Amygdala (tissue), 56 donors: Measurements from ENCODE around the gene CATSPER2.
"Not testable (repeated sequence)": the region's sequence is repeated elsewhere in the genome, so short reads cannot be mapped to it uniquely, and the experiment has no call there.

ENCODE experiments used
- DNase-seq, 56 donors: peaks; one replicate each; lab custom pipeline; 2025; lab: John Stamatoyannopoulos, UW

CATSPER2 gene

GRCh38 chr15:43648649-43649429, at the start of gene CATSPER2:
Gene CATSPER2, minus strand, starts transcription at chr15:43648844. Its CDS starts 783 bp downstream, at chr15:43648061.
- no peak for DNase-seq

DNA sequence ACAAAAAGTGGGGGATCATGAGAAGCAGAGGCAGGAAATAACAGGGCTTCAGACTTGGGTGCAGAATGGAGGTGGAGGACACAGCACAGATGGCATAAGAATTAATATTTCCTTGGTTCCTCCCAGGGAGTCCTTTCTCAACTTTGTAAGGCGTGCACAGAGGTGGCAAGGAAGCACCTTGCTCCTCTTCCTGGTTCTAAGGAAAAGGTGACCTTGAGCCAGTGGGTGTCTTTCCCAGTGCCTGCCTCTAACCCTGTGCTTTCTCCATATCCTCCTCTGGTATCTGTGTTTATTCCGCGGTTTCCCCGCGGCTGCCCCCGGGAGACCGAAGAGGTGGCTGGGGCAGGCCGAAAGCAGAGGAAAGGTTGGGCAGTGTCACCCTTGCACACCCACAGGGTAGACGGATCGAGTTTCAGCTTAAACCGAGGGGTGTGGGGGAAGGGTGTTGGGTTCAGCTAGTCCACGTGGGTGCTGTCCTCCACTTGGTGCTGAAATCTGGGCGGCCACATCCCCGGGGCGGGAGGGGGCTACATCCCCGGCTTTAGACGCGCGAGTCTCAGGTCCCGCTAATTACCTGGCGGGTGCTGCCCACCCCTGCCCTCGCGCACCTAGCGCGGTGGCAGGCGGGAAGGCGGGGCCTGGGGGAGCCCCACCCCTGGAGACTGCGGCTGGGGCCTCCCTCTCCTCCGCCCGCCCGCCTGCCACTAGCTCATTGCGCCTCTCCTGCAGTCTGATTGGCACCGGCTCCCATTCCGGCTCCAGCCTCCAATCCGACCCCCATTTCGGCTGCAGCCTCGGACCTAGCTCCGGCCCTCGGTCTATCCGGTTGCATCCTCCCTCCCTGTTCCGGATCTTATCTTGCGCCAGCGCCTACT, 44.7 kb upstream of the CATSPER2 start, which contains the start of gene CKMT1A:
TSS of gene CKMT1A (plus strand) at position 712 of the 875 bp plus-strand sequence. CDS start 192 bp downstream, outside the sequence.
- DNase-seq, result not testable (repeated sequence)

DNA sequence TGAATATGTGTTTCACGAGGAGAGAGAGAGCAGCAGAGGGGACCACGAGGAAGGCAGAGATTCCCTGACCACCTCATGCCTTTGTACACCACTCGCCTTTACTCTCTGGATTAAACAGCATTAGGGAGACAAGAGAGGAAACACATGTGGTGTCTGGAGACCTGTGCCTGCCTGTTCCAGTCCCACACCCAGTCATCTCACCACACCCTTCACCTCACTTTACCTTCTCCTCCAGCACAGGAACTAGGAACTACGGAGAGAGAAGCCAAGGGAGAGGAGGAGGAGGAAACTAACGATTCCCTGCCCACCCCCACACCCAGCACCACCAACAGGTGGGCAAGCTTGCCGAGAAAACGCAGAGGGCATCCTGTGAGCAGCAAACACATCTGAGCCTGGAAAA, 44.0 kb upstream of the CATSPER2 start:
- not testable (repeated sequence) for DNase-seq

DNA sequence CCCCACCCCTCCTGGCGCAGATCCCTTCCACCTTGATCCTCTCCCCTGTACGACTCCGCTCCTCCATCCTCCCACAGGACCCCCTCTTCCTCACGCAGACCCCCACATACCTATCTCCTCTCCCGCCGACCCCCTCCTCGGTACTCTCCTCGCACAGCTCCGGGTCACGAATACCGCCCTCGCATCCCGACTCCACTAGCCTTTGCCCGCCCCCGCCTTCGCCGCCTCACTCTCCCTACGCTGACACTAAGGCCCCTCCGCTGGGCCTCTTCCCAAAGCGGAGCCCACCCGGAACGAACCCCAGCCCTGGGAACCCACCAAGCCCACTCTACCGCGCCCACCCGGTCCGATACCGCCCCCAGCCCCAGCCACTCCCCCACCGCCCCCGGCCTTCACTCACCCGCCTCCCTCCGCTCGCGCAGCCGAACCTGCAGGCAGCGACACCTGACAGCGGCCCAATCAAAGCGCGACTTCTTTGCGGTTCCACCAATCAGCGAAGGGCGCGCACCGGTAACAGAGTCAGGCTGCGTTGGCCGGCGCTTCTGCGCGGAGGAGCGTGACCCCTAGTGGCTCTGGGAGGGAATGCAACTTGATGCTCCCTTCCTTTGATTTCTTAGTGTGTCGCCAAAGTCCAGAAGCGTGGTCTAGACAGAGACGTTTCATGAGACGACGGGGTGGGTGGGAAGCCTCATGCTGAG, 41.1 kb upstream of the CATSPER2 start:
- DNase-seq, result not testable (repeated sequence)

- DNase-seq, result not testable (repeated sequence)
Observed at GRCh38 chr15:43674175-43674574, 25.5 kb upstream of the CATSPER2 start.

DNA sequence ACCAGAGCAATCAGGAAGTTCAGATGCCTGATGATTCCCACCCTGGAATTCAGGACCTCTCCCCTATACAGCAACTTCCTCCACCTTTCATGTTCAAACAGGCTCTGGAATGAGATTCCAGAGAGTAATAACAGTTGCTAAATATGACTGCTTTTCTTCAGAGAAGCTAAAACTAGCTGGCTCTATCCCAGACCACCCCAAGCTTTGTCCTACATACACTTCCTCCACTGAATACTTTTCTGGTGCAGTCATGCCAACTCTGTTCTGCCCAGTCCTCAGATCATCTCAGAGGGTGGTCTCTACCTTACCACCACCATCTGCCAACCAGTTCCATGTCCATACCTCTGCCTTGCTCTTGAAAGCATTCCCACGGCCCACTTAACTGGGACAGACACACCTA, 17.5 kb upstream of the CATSPER2 start:
- not testable (repeated sequence) for DNase-seq

GRCh38 chr15:43663333-43663732, 14.7 kb upstream of the CATSPER2 start:
- not testable (repeated sequence) for DNase-seq

DNA sequence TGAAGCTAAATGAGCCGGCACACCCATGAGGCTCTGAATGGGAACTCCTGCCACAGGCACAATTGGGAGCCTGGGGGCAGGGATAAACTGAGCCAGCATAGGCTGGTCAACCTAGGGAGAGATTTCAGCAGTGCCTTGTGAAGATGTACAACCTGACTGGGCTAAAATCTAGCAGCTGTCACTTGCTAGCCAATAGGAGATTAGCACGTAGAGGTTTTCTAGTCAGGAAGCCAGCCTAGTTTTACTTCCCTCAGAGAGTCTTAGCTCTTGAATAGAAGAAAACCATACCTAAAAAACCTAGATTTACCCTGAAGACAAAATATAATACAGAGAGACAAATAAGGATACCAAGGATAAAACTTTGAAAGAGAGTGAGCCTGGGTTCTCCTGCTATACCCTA, 13.6 kb upstream of the CATSPER2 start:
- DNase-seq, result not testable (repeated sequence)

DNA sequence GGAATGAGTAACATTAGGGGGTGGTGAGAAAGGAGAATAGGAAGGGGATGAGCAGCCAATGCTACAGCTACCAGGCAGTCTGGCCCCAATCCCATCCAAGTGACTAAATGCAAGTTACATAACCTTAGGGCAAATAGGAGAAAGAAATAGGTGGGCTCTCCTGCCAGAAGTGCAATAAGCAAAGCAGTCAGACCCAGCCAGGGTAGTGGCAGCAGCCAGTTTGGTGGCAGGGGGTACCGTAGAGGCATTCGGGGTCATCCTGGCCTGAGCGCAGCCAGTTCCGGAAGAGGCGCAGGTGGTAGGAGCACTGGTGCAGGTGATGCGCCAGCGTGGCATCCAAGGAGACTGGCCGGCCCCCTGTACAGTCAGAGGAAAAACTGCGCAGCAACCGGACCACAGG, 11.1 kb upstream of the CATSPER2 start:
- not testable (repeated sequence) for DNase-seq

DNA sequence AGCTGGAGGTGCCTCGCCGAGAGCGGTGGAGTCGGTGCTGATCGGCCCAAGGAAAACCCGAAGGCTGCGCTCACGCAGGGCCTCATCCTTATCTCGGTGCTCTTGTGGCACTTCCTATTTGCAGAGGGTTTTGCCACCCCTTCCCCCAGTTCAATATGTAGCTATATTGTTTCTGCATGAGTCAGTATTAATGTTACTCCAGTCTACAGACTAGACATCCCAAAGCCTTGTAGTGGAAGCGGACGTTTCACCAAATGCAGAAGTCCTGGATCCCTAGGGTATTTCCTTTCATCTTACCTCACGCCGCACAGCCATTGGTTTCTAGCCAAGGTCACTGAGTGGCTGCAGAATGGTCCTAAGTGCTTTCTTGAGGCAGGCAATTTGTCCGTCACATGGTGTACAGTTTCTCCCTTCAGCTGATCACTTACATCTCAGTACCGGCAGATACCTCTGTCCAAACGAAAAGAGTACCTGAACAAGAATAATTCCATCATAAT, 834 bp upstream of the CATSPER2 start:
- DNase-seq, result not testable (repeated sequence)

- DNase-seq, result not testable (repeated sequence)
Observed at GRCh38 chr15:43638464-43639204, 10.0 kb downstream of the CATSPER2 start.

DNA sequence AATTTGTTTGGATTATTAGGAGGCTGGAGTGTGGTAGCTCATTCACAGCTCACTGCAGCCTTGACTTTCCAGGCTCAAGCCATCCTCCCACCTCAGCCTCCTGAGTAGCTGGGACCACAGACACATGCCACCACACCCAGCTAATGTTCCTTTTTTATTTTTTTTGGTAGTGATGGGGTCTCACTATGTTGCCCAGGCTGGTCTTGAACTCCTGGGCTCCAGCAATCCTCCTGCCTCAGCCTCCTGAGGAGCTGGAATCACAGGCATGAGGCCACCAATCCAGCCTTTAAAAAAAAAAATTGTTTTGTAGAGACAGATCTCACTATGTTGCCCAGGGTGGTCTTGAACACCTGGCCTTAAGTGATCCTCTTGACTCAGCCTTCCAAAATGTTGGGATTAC, 21.7 kb downstream of the CATSPER2 start:
- not testable (repeated sequence) for DNase-seq

GRCh38 chr15:43625106-43625505, 23.5 kb downstream of the CATSPER2 start:
- DNase-seq, result no peak

- DNase-seq, result not testable (repeated sequence)
Observed at GRCh38 chr15:43622068-43622799, 26.4 kb downstream of the CATSPER2 start.

DNA sequence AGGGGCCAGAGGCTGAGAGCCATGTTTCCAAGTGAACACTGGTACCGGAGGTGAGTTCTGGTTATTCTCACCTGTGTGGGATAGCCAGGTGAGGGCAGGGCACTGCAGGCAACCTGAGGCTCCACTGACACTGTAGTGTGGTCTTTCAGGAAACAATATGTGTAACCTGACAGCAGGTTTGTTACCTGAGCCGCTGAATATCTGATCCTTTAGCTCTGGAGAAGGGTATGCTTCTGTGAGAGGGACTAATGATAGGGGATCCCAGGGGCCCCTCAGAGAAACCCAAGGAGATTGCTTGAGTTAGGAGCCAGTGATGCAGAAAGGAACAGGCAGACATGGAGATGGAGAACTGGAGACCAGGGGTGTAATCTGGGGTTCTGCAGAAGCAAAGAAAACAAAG, 29.9 kb downstream of the CATSPER2 start, which contains the start of gene STRC:
TSS of gene STRC (minus strand) at position 101 of the 400 bp plus-strand sequence. CDS start at position 23, 78 bp downstream.
- not testable (repeated sequence) for DNase-seq

- DNase-seq, result not testable (repeated sequence)
Observed at GRCh38 chr15:43617750-43618149, 30.9 kb downstream of the CATSPER2 start.

GRCh38 chr15:43602233-43602632, 46.4 kb downstream of the CATSPER2 start:
- peak in 16 of 56 donors; percentile 0 to 33 (median 8) for DNase-seq

GRCh38 chr15:43600200-43600599, 48.4 kb downstream of the CATSPER2 start:
- not testable (repeated sequence) for DNase-seq

DNA sequence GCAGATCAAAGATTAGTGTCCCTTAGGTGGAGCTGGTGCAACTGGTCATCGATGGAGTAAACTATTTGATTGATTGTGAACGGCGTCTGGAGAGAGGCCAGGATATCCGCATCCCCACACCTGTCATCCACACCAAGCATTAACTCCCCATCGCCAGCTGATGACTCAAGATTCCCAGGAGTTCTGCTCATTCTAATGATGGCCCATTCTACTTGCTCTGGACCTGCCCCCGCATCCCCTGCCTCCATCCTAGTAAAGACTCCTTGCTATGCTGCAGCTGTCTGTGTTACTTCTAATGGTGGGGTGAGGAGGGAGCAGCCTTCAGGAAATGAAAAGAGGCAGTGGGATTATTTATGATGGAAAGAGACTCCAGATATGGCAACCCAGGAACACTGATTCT, 49.5 kb downstream of the CATSPER2 start:
- peak in 1 of 56 donors; percentile 3 for DNase-seq
